ENCODE results near the gene CTNNA1. TPM values are rescaled to one million over a fixed set of nuclear protein-coding genes. Genes with fewer than 3 reads are reported as not detected.

CTNNA1 gene
- total and polyA plus RNA-seq, 2 donors (not counting 3 experiments of a cell fraction or from before 2014, with no cell fraction given): 156 to 394 TPM

GRCh38 chr5:138870611-138871010 is 117.4 kb downstream of the CTNNA1 start:
- Histone ChIP-seq H2AFZ (ENCODE audit: low read depth, low read length) (no peak overlapping the region), H3K79me2 (ENCODE audit: control insufficient read depth, insufficient read depth, low read length) (peaks cover 76% of the 10 kb centered on the region), H3K36me3 (ENCODE audit: control insufficient read depth in 2 of 2, extremely low read depth in 1 of 2, insufficient read depth in 2 of 2, low read length in 2 of 2) (no peaks in the 10 kb centered on the region), H3K27me3 (ENCODE audit: control insufficient read depth in 2 of 2, insufficient read depth in 2 of 2, low read length in 2 of 2) (no peaks in the 10 kb centered on the region), H3K9ac (replicated peaks; ENCODE audit: extremely low read depth, insufficient read depth, low read length) (no peak overlapping the region), H3K4me2 (ENCODE audit: insufficient read depth, low read length) (no peak overlapping the region), H3K4me1 (ENCODE audit: control insufficient read depth, extremely low read depth, insufficient read depth, low read length) (peaks cover 26% of the 10 kb centered on the region), H3K9me1 (replicated peaks; ENCODE audit: control insufficient read depth, extremely low read depth, insufficient read depth, low read length) (no peaks in the 10 kb centered on the region), H4K20me1 (replicated peaks; ENCODE audit: control insufficient read depth, extremely low read depth, insufficient read depth, low read length) (peaks cover 10% of the 10 kb centered on the region), H3K4me3 (replicated peaks in 1 of 3; ENCODE audit: insufficient read depth in 1 of 3, low read depth in 1 of 3, low read length in 3 of 3) (no peak overlapping the region), H3K27ac (ENCODE audit: insufficient read depth, low read depth, low read length) (no peak overlapping the region), H3K9me3 (replicated peaks; ENCODE audit: control insufficient read depth, insufficient read depth, low read length) (no peaks in the 10 kb centered on the region)
- CTCF ChIA-PET: interaction anchor here (2.1 to 2.5 kb wide), 2 partner anchors 45 to 81 kb away, joined by 8 to 9 read pairs; no protein-coding TSS in a partner anchor
- BruUV-seq (replicated peaks): no TSS peak
- DNase-seq (ENCODE audit: low read depth, low spot score): no peak
- POLR2A ChIA-PET: no interaction called here
- TF ChIP-seq MAX (IDR thresholded peaks at IDR 0.05; ENCODE audit: insufficient read depth, insufficient read length) (no peak), FOS (IDR thresholded peaks at IDR 0.05; ENCODE audit: borderline replicate concordance, insufficient read depth, low read length) (no peak), CTCF (IDR thresholded peaks at IDR 0.05; ENCODE audit: extremely low read depth in 1 of 2, insufficient read depth in 1 of 2, low read depth in 1 of 2, low read length in 2 of 2) (no peak), GATA2 (IDR thresholded peaks at IDR 0.05; ENCODE audit: insufficient read depth, insufficient read length, low read depth, low read length) (no peak), POLR2A (IDR thresholded peaks at IDR 0.05; ENCODE audit: low read depth, low read length) (no peak), EZH2 (IDR thresholded peaks at IDR 0.05; ENCODE audit: borderline replicate concordance, low read depth, low read length, severe bottlenecking) (no peak), JUN (IDR thresholded peaks at IDR 0.05; ENCODE audit: borderline replicate concordance, insufficient read depth, insufficient read length, low read depth) (no peak), MYC (IDR thresholded peaks at IDR 0.05; ENCODE audit: low read depth, low read length) (no peak), POLR2AphosphoS5 (IDR thresholded peaks at IDR 0.05; ENCODE audit: insufficient read depth, low read depth, low read length) (no peak)
- intact Hi-C loops (cut with micrococcal nuclease) (no loop called here), dilution Hi-C loops (cut with MboI; ENCODE audit: extremely low pct_ligation_motif_present, low sequenced_read_pairs) (no loop called here)
- no peak for FAIRE-seq

Measured in endothelial cell of umbilical vein (primary cell).